ENCODE data around the gene FCN1.

FCN1 gene

GRCh38 chr9:134915046-134915985 lies 2.4 kb downstream of the FCN1 start:
- TF ChIP-seq CTCF (IDR thresholded peaks at IDR 0.05; ENCODE audit: low read depth, low read length, missing control alignments) = no peak
- no peak for DNase-seq (ENCODE audit: low read depth)
- no peak overlapping the region for H3K4me3 ChIP-seq (ENCODE audit: low read depth, low read length)

- DNase-seq (ENCODE audit: low read depth) = no peak
- no peak for TF ChIP-seq CTCF (IDR thresholded peaks at IDR 0.05; ENCODE audit: low read depth, low read length, missing control alignments)
Observed at GRCh38 chr9:134914501-134914834, 3.2 kb downstream of the FCN1 start.

GRCh38 chr9:134913713-134914500 lies 3.8 kb downstream of the FCN1 start:
- no peak for DNase-seq (ENCODE audit: low read depth)
- TF ChIP-seq CTCF (IDR thresholded peaks at IDR 0.05; ENCODE audit: low read depth, low read length, missing control alignments) = no peak
- H3K4me3 ChIP-seq (ENCODE audit: low read depth, low read length) = no peak overlapping the region

More at GRCh38 chr9:134914501-134914834, 3.2 kb downstream of the FCN1 start:
- no peak overlapping the region for H3K4me3 ChIP-seq (ENCODE audit: low read depth, low read length)

GRCh38 chr9:134913041-134913712 lies 4.5 kb downstream of the FCN1 start:
- no peak for TF ChIP-seq CTCF (IDR thresholded peaks at IDR 0.05; ENCODE audit: low read depth, low read length, missing control alignments)
- no peak for DNase-seq (ENCODE audit: low read depth)
- H3K4me3 ChIP-seq (ENCODE audit: low read depth, low read length) = no peak overlapping the region

- TF ChIP-seq CTCF (IDR thresholded peaks at IDR 0.05; ENCODE audit: low read depth, low read length, missing control alignments) = no peak
- H3K4me3 ChIP-seq (ENCODE audit: low read depth, low read length) = no peak overlapping the region
- no peak for DNase-seq (ENCODE audit: low read depth)
Observed at GRCh38 chr9:134912126-134912840, 5.4 kb downstream of the FCN1 start.

Data from GM12864 (cell line).